Measurements from ENCODE around the gene KLK8.

DNA sequence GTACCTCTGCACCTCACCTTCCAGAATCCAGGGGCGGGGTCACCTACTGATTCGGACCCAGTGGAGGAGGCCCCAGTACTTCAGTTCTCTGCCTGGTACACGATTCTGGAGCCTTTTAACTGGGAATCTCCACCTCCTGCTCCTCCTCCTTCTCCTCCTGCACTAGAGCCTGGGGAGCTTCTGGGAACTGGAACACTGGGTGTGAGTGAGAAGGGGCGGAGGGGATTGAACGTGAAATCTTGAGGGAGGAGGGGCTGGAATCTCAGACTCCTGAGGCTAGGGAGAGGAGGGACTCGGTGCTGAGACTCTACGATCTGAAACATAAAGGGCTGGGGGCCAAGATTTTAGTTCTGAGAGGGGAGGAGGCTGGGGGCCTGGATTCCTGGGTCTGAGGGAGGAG lies at the start of gene KLK8:
- TF ChIP-seq, protein P1, sequence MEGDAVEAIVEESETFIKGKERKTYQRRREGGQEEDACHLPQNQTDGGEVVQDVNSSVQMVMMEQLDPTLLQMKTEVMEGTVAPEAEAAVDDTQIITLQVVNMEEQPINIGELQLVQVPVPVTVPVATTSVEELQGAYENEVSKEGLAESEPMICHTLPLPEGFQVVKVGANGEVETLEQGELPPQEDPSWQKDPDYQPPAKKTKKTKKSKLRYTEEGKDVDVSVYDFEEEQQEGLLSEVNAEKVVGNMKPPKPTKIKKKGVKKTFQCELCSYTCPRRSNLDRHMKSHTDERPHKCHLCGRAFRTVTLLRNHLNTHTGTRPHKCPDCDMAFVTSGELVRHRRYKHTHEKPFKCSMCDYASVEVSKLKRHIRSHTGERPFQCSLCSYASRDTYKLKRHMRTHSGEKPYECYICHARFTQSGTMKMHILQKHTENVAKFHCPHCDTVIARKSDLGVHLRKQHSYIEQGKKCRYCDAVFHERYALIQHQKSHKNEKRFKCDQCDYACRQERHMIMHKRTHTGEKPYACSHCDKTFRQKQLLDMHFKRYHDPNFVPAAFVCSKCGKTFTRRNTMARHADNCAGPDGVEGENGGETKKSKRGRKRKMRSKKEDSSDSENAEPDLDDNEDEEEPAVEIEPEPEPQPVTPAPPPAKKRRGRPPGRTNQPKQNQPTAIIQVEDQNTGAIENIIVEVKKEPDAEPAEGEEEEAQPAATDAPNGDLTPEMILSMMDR (IDR thresholded peaks at IDR 0.05) = no peak
- no peak for TF ChIP-seq POLR2A (IDR thresholded peaks at IDR 0.05)

Data from heart left ventricle (tissue), 13 donors.